HepG2 (cell line): ENCODE data around the gene P3H2.

ENCODE experiments used
- CTCF ChIP-seq: sonication (generic); formaldehyde crosslinking; IDR thresholded peaks from 2 replicates; pipeline ENCODE4 v1.5.0; 2020; ENCODE audit warnings: mild to moderate bottlenecking, missing genetic modification reagents, moderate library complexity
- ZFP41 ChIP-seq: sonication (generic); formaldehyde crosslinking; IDR thresholded peaks from 2 replicates; pipeline ENCODE4 v1.4.0; 2020; ENCODE audit warnings: mild to moderate bottlenecking, missing genetic modification reagents, borderline replicate concordance
- ZNF496 ChIP-seq: sonication (generic); formaldehyde crosslinking; IDR thresholded peaks from 2 replicates; pipeline ENCODE4 v1.8.1; 2023; ENCODE audit warnings: mild to moderate bottlenecking, moderate library complexity, missing genetic modification reagents; ENCODE audit not compliant: insufficient replicate concordance

DNA sequence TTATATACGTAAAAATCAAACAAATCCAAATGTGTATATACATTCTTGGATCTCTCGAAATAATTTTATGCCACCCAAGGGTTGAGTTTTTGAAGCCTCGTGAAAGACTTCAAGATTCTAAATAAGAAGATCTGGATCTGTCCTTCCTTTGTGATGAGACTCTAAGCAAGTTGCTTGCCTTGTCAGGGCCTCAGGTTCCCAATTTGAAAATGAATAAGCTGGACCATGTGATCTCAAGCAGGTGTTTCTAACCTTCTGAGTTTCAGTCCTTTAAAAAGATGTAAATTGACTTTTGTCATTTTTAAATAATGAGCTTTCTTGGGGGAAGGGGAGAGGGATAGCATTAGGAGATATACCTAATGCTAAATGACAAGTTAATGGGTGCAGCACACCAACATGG, 137.1 kb downstream of the P3H2 start:
- TF ChIP-seq ZFP41 (CRISPR knock-in tag) (no peak), CTCF (no peak), ZNF496 (no peak)
